Measurements from ENCODE around the gene ZNF181. TPM values are rescaled to one million over a fixed set of nuclear protein-coding genes. Genes with fewer than 3 reads are reported as not detected.
"Not testable (repeated sequence)": the region's sequence is repeated elsewhere in the genome, so short reads cannot be mapped to it uniquely, and the experiment has no call there.

ZNF181 gene
- 8.1 to 8.8 TPM (median 8.7 TPM) in 3 replicates for total RNA-seq
- long read RNA-seq, partial matches to known transcripts: 2 of 16 reads
- long read RNA-seq, other reads (novel, unspliced or antisense): 13 of 16 reads

GRCh38 chr19:34733746-34734536, at the start of gene ZNF181:
ZNF181 (plus strand) TSS chr19:34734243; CDS start chr19:34735038, 795 bp downstream.
- Mint-ChIP-seq H3K27ac (ENCODE audit: unreplicated experiment) (peak within 1 kb of the TSS; percentile 97), H3K36me3 (ENCODE audit: low read depth) (peaks cover 32% of the 10 kb centered on the region), H3K4me1 (ENCODE audit: low read depth) (peaks cover 22% of the 10 kb centered on the region), H3K4me3 (ENCODE audit: unreplicated experiment) (peak within 1 kb of the TSS; percentile 90), H3K9me3 (ENCODE audit: low read depth) (peaks cover 29% of the 10 kb centered on the region), H3K27me3 (ENCODE audit: low read depth) (no peaks in the 10 kb centered on the region)
- DNase-seq (ENCODE audit: low spot score): no peak
- TF ChIP-seq CTCF (IDR thresholded peaks at IDR 0.05): peak; percentile 17

- Mint-ChIP-seq H3K9me3 (ENCODE audit: low read depth) (peaks cover 71% of the 10 kb centered on the region), H3K36me3 (ENCODE audit: low read depth) (peaks cover 51% of the 10 kb centered on the region)
- not testable (repeated sequence) for H3K27ac Mint-ChIP-seq (ENCODE audit: unreplicated experiment); H3K27me3 Mint-ChIP-seq (ENCODE audit: low read depth); H3K4me3 Mint-ChIP-seq (ENCODE audit: unreplicated experiment); H3K4me1 Mint-ChIP-seq (ENCODE audit: low read depth); DNase-seq (ENCODE audit: low spot score)
Measured at GRCh38 chr19:34685266-34685665, 48.8 kb upstream of the ZNF181 start.

GRCh38 chr19:34686455-34686854, 47.6 kb upstream of the ZNF181 start:
- H3K4me1 Mint-ChIP-seq (ENCODE audit: low read depth): no peaks in the 10 kb centered on the region
- peaks cover 41% of the 10 kb centered on the region for H3K36me3 Mint-ChIP-seq (ENCODE audit: low read depth)
- no peak for DNase-seq (ENCODE audit: low spot score)
- peaks cover 75% of the 10 kb centered on the region for H3K9me3 Mint-ChIP-seq (ENCODE audit: low read depth)
- no peak overlapping the region for H3K4me3 Mint-ChIP-seq (ENCODE audit: unreplicated experiment)
- no peaks in the 10 kb centered on the region for H3K27me3 Mint-ChIP-seq (ENCODE audit: low read depth)
- H3K27ac Mint-ChIP-seq (ENCODE audit: unreplicated experiment): no peak overlapping the region
- no peak for TF ChIP-seq CTCF (IDR thresholded peaks at IDR 0.05)

GRCh38 chr19:34687348-34687747, 46.7 kb upstream of the ZNF181 start:
- TF ChIP-seq CTCF (IDR thresholded peaks at IDR 0.05): no peak
- no peaks in the 10 kb centered on the region for H3K27me3 Mint-ChIP-seq (ENCODE audit: low read depth)
- H3K27ac Mint-ChIP-seq (ENCODE audit: unreplicated experiment): no peak overlapping the region
- peaks cover 34% of the 10 kb centered on the region for H3K36me3 Mint-ChIP-seq (ENCODE audit: low read depth)
- peaks cover 71% of the 10 kb centered on the region for H3K9me3 Mint-ChIP-seq (ENCODE audit: low read depth)
- H3K4me1 Mint-ChIP-seq (ENCODE audit: low read depth): no peaks in the 10 kb centered on the region
- H3K4me3 Mint-ChIP-seq (ENCODE audit: unreplicated experiment): no peak overlapping the region
- no peak for DNase-seq (ENCODE audit: low spot score)

- TF ChIP-seq CTCF (IDR thresholded peaks at IDR 0.05): no peak
- no peak overlapping the region for H3K4me3 Mint-ChIP-seq (ENCODE audit: unreplicated experiment)
- no peak for DNase-seq (ENCODE audit: low spot score)
- no peak overlapping the region for H3K27ac Mint-ChIP-seq (ENCODE audit: unreplicated experiment)
- H3K9me3 Mint-ChIP-seq (ENCODE audit: low read depth): peaks cover 64% of the 10 kb centered on the region
- no peaks in the 10 kb centered on the region for H3K27me3 Mint-ChIP-seq (ENCODE audit: low read depth)
- peaks cover 23% of the 10 kb centered on the region for H3K36me3 Mint-ChIP-seq (ENCODE audit: low read depth)
- H3K4me1 Mint-ChIP-seq (ENCODE audit: low read depth): no peaks in the 10 kb centered on the region
Measured at GRCh38 chr19:34688592-34688991, 45.5 kb upstream of the ZNF181 start.

Data from chondrocyte (in vitro differentiated cells).